ENCODE data around the gene HIVEP1.
"Not testable (repeated sequence)": the region's sequence is repeated elsewhere in the genome, so short reads cannot be mapped to it uniquely, and the experiment has no call there.

The HIVEP1 gene

DNA sequence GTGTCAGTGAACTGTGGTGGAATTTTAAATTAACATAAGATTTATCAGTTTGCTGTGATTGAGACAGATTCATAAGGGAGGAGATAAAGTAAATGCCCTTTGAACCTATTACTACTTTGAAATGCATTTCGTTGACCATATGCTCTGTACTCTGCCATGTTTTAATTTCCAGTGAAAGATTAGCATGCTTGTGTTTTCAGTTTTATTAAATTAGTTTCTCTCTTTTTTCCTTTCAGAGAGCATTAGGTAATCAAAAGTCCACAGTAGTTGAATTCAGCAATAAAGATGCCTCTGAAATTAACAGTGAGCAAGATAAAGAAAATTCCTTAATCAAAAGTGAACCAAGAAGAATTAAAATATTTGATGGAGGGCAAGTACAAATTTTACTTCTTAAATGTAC is 117.4 kb downstream of the HIVEP1 start:
- no peak for DNase-seq

DNA sequence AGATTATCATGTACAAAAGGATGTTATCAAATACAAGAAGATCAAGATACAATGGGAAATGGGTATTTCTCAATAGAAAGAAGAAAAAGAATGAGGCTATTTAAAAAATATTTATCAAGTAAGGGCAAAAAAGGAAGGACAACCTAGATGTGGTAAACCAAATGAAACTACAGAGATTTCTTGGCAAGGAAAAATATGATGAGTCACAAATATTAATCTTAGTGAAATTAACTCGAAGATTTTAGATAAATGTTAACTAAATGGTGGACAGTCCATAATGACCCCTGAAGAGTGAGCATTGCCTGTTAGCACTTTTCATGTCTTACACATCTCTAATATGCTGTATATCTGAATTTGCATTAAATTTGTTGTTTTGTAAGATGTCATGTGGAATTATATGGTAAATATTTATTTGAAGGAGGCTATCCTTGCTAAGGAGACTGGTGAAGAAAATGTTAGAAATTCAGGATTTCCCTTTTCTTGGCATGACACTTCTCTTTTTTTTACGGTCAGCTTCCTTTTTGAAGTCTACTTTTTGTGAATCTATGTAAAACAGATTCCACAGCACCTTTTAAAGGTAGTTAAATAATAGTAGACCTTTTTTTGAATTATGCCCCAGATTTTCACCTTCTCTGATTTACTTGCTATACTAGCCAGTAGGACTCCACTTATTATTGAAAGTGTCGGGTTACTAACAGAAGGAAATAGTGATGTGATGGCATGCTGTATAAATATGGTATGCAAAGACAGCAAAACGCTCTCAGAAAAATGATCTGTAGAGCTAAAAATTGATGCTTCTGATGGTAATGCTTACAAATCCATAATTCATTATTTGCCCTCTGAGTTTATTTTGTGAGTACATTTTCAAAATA is 120.5 kb downstream of the HIVEP1 start:
- no peak for DNase-seq

DNA sequence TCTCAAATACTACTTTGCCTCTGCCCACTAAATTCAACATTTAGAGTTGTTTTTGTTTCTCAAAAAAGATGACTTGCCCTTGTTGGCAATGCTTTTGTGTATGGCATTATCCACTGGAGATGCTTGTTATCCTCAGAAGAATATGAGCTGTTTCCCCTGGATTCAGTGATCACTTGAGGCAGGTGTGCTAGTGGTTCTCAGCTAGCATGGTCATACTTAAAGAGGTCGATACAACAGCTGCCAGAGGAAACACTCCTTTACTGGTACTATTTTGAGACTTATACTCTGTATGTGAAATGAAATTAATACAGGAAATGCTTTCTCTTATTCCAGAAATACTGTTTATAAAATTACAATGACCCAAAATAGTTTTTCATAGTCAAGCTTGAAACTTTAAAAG is 122.5 kb downstream of the HIVEP1 start:
- DNase-seq, result no peak

DNA sequence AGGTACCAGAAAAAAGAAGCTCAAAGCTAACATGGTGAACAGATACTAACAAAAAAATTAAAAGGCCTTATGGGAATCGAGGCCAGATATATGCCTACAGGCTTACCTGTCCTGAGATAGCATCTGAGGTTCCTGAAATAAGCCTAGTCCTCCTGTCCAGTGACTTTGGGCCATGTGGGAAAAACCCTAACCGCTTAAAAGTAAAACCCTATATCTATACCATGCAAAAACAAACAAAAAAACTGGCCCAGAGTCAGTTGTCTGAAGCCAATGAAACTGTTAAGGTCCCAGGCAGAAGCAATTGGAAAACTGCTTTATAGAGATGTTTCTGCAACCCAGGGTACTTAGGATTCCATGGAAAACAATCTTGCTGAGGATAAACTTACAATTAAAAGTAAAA is 122.9 kb downstream of the HIVEP1 start:
- no peak for DNase-seq

DNA sequence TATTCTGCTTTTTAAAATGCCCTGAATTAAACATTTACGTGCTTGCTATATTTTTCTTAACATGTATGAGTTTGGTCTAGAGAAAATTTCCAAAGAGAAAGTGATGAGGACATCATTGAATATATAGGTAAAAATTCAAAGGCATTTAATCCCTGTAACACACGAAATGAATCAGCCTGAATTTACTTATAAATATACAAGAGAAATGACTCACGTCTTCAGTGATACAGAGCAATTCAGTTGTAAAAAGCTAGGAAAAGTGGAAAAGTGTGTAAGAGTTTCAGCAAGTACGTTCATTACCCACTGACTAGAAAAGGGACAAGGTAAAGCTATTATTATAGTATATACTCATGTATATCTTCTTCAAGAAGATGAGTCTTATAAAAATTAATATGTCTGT is 124.8 kb downstream of the HIVEP1 start:
- DNase-seq, result no peak

DNA sequence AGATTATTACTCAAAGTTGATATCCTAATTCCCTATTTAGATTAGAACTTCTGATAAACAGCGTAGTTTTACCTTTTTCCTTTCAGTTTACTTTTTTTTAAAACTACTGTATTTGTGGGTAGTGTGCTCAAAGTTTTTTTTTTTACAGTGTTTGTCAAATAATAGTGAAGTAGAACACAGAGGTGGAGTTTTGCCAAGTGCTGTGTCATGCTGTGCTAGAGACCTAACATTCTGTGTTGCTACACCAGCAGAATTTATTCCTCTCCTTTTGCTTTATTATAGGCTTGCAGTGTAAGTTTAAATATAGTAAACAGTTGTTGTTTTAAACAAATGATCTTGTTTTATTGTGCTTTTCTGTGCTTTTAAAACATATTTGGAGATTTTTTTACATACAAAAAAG is 125.4 kb downstream of the HIVEP1 start:
- no peak for DNase-seq

DNA sequence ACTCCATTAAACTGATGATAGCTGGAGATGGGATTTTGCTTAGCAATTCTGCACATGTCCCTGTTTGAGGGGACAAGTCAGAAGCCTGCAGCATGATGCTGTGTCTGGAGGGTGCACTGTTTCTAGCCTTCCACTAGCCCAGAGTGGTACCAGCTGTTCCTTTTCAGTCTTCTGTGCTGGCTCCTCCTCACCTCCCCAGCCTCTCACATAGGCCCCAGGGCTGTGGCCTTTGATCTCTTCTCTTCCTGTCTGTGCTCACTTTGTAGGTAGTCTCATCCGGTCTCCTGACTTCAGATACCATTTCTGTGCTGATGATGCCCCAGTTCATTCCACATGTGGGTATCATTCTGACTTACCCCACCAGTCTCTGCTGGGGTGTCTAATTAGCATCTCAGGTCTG is 126.3 kb downstream of the HIVEP1 start:
- DNase-seq, result peak in 1 of 2 experiments; percentile 14

DNA sequence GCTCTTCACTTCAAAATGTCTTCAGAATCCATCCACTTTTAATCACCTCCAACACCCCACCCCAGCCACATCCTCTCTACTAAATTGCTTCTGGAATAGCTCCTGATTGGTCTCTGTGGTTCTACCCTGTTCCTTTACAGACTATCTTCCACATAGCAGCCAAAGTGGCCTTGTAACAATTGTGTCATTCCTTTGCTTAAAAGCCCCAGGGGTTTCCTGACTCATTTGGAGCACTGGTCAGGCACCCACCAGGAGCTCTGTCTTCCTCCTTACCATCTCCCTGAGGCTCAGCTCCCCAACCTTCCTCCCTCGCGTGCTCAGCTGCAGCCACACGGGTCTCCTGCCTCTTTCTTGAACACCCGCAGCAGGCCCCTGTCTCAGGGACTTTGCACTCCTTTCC is 126.8 kb downstream of the HIVEP1 start:
- DNase-seq, result no peak

DNA sequence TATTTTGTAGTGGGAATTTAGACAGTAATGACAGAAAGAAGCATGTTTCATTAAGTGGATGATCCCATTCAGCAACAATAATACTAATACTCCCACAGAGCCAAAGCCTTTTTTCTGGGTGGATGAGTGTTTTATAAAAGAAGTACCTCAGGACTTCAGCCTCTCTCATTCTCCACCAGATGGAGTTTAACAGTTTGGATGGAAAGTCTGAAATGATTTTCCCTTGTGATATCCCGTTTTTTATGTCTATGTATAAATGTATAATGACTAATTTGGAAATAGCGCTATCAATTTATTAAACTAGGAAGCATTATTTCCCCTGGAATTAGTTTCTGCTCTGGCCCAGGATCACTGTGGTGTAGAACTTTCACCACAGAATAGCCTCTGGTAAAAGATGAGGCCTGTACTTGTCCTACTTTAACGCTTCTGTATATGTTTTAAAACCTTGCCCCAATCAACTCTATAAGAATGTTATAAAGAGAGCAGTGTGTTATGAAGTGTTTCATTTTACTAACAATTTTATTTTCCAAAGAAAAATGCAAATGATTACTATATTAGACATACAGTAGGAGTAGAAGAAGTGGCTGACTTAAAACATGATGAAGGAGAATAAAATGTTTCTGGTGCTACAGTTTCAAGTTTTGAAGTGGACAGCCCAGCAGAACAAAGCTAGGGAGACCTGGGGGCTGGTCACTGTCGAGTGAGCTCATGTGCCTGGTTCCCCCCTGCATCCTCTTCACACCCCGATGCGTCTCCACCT is 135.6 kb downstream of the HIVEP1 start:
- DNase-seq, result no peak

DNA sequence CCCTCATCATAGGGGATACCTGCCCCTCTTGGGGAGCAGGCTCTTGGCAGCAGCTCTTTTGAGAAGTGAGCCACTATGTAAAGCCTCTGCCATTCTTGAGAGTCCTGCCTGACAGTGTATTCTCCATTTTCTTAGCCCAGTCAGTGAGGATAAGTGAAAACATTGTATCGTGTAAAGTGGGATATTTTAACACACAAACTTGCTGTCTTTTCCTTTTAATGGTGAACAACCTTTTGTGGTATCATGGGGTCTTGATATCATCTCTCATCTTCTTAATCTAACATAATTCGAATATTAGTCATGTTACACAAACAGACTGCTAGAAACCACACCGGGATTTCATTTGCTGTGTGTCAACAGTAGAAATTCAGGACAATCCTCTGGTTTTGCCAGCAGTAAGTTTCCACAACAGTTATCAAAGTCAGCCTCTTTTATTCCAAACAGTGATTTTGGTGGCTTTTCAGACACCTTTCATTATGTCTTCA is 136.2 kb downstream of the HIVEP1 start:
- DNase-seq, result no peak

DNA sequence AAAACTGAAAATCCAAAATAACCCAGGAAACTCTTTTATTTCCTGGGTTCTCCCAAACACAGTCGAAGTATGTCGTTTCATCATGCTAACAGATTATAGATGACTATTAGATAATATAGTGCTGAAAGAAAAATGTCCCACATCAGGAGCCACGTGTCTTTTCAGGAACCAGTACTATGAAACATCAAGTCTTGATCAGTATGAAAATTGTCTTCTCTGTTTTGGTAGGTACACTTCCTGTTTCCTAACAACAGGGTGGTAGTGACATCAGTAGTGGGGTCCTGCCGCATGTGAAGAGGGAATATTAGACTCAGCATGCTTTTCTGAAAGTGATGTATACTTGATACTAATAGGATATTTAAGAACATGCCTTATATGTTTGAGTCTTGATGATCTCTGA is 136.7 kb downstream of the HIVEP1 start:
- DNase-seq, result no peak

DNA sequence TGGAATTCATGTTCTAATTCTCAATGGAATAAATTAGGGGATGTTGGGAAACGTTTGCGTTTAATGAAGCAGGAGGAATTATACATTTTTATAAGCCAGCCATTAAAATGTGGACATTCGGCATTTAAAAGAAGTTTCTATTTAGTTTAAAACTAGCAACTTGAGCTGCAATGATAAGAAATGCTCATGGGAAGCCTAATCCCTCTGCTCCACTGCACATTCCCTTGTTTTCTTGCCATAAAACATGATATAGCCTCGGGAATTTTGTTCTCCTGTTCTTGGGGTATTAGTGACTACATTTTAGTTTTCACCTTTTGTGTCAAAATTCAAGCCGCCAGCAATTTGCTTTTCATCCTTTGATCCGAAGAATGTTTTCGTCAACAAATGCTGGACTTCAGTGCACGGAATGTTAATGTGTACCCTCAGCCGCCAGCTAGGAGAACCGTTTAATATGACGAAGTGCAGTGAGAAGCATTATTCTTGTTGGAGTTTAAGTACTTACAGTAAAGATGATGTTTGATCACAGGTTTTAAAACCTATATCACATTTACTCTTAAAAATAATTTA is 137.9 kb downstream of the HIVEP1 start:
- no peak for DNase-seq

DNA sequence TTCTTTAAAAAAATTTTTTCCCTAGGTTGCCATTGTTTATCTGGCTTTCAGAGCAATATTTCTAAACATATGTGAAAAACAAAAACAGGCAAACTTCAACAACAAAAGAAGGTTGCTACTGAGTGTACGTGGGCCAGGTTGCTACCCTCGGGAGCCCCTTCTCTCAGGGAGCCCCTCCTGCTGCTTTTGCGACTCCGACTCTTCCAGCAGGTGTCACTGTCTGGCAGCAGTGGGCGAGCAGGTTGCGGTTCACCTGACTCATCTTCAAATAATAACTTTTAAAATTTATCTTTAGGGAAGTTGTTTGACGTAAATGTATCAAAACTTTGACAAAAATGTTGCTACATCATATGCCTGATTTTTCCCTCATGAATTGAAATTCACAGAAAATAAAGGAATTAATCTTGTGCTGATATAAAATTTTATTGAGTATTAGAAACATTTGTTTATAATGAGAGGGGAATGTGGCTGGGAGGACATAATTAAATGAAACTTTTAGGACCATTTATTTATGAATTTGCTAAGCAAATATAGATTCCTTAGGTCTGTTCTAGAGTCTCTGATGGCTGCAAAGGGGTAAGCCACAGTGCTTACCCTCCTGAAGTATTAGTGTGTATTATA is 138.8 kb downstream of the HIVEP1 start:
- DNase-seq, result peak; percentile 27 to 39

DNA sequence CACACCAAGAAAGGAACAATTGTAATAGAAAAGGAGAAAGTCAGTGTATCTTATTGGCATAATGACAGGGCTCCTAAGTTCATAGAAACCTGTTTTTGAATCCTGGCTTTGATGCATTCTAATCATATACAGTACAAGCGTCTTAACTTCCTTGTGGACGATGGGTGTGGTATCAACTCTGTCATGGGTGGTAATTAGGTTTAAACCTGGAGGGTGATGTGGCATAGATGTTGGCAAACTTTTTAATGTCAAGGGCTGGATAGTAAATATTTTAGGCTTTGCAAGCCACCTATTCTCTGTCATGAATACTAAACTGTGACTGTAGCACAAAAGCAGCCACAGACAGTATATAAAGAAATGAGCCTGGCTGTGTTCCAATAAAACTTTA is 139.3 kb downstream of the HIVEP1 start:
- no peak for DNase-seq

DNA sequence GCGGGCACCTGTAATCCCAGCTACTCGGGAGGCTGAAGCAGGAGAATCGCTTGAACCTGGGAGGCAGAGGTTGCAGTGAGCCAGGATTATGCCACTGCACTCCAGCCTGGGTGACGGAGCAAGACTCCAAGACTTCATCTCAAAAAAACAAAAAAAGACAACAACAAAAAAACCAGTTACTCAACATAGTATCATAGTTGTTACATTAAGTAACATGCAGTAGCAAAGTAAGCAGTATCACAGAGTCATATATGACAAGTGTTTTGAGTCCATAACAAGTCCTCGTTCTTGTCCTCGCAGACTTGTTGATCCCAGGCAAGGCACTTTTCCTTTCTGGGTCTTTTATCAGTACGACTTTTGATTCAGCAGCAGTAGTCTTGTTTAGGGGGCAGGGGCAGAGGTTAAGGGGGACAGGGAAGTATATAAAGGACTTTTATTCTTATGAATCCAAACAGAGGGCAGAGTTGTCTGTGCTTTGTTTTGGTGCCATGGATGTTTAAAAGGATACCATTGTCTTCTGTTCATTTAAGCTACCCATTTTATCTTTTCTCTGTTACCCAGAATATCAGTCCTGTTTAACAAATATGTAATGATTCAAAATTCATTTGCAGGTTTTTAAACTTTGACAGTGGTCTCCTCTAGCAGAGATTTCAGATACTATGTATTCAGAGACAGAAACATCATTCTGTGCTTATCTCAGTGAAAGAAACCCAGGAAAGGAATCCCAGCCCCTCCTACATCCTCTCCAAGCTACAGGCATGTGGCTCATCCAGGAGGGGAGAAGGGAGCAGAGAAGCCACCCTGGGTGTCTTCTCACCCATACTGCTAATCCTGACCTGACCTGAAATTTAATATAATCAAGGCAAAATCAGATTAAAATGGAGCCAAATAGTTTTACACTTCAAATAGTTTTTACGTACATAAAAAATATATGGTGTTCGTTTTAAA is 140.2 kb downstream of the HIVEP1 start:
- no peak for DNase-seq

DNA sequence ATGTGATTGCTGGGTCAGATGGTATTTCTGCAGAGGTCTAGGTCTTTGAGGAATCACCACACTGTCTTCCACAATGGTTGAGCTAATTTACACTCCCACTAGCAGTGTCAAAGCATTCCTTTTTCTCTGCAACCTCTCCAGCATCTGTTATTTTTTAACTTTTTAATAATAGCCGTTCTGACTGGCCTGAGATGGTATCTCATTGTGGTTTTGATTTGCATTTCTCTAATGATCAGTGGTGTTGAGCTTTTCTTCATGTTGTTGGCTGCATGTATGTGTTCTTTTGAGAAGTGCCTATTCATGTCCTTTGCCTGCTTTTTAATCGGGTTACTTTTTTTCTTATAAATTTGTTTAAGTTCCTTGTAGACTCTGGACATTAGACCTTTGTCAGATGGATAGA is 143.7 kb downstream of the HIVEP1 start:
- DNase-seq, result not testable (repeated sequence)

DNA sequence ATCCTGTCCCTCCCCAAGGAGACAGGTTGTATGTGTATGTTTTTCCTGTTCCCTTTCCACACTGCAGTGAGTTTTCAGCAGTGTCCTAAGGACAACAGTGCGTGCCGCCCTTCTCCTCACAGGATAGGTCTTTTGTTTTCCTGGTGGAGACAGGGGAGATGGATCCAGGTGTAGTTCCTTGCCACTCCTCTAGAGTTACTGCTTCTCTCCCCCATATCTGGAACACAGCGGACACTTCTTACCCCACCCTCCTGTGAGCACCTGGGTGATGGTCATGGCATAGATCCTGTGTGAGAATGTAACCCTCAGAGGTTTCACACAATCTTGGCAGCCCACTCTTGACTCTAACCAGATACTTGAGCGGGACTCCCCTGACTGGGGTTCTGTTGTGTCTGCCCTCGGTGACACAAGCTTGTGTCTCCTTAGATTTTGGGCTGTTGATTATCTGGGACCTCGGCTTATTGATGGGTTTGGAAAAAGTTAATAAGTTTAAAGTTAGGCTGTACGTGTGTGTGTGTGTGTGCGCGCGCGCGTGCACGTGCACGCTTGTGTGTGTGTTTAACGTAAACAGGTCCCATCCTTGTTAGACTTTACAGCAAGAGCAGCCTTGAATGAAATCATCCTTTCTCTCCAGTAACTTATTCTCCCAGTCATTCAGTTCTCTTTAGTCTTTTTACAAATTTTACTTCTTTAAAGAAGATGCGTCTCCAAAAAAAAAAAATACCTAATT is 146.7 kb downstream of the HIVEP1 start:
- no peak for DNase-seq

DNA sequence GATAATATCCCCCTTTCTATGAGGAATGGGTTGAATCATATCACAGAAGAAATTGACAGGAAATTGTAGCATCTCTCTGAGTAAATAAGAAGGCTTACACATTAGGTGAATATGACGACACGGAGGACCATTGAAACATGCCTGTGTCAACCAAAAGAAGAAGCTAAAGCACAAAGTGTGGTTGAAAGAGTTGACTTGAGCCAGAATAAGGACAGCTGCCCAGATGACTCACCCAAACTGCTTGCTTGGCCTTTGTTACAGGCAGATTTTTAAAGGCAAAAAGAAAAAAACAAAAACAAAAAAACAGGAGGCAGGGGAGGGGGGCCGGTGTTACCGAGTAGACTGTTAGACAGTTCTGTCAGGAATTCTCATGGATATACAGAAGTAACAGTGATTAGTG is 148.2 kb downstream of the HIVEP1 start:
- no peak for DNase-seq

DNA sequence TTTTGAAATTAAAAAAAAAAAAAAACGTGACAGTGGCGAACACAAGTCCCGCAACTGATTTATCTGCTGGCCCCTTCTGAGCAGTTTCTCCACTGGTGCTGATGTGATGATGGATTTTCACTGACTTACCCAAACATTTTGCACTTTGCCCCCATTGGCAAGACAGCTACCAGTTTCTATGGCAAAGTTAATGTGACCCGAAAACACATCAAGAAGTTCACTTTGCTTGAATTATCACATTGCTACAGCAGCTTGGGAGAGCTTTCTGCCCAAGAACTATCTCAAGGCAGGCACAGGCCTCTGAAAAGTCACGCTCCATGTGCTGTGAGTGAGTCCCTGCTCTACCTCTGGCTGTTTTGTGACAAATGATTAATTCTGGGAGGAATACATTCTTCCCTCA is 150.1 kb downstream of the HIVEP1 start:
- DNase-seq, result no peak

DNA sequence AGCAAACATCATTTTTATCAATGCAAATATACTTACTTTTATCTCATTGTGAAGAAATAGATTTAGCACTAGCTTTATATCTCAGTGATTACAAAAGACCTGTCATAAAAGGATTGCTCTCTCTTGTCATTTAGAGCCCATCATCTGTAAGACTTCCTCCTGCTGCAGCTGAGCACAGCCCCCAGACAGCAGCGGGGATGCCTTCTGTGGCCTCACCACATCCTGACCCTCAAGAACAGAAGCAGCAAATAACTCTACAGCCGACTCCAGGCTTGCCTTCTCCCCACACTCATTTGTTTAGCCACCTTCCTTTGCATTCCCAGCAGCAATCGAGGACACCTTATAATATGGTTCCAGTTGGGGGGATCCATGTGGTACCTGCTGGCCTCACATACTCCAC is 151.0 kb downstream of the HIVEP1 start:
- no peak for DNase-seq

DNA sequence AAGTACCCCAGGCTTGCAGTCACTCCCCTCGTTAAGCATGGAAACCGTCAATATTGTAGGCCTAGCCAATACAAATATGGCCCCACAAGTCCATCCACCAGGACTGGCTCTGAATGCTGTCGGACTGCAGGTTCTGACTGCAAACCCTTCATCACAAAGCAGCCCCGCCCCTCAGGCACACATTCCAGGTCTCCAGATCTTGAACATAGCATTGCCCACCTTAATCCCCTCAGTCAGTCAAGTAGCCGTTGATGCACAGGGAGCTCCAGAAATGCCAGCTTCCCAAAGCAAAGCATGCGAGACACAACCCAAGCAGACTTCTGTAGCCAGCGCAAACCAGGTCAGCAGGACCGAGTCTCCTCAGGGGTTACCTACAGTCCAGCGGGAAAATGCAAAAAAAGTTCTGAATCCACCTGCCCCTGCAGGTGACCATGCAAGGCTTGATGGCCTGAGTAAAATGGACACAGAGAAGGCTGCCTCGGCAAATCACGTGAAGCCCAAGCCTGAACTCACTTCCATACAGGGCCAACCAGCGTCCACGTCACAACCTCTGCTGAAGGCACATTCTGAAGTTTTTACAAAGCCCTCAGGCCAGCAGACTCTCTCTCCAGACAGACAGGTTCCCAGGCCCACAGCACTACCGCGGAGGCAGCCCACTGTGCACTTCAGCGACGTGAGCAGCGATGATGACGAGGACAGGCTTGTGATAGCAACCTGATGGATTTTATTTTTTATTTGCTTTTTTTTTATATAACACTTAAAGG is 151.8 kb downstream of the HIVEP1 start:
- no peak for DNase-seq

Data from activated CD4-positive, alpha-beta T cell treated with anti-CD3 and anti-CD28 coated beads, Interleukin-2, amount 50 U/mL, for 48 hours (primary cell).